GM12801 (cell line): Measurements from ENCODE around the gene CACNB1.

Experiments used
- CTCF ChIP-seq: IDR thresholded peaks from one replicate; pipeline ENCODE4 v1.5.1; 2011; ENCODE audit warnings: control low read depth; ENCODE audit not compliant: insufficient read length; ENCODE audit errors: extremely low read depth

The CACNB1 gene

GRCh38 chr17:39239640-39240314 is 42.3 kb upstream of the CACNB1 start:
- TF ChIP-seq CTCF: no peak

- TF ChIP-seq CTCF: no peak
Observed at GRCh38 chr17:39238311-39238972, 41.0 kb upstream of the CACNB1 start.

GRCh38 chr17:39237586-39237985 is 40.1 kb upstream of the CACNB1 start:
- no peak for TF ChIP-seq CTCF

- no peak for TF ChIP-seq CTCF
Observed at GRCh38 chr17:39236981-39237441, 39.5 kb upstream of the CACNB1 start.

- no peak for TF ChIP-seq CTCF
Observed at GRCh38 chr17:39236450-39236927, 39.0 kb upstream of the CACNB1 start.

- no peak for TF ChIP-seq CTCF
Observed at GRCh38 chr17:39235555-39236449, 38.3 kb upstream of the CACNB1 start.
